H1 (cell line): Measurements from ENCODE around the gene SLC25A22. TPM values are rescaled to one million over a fixed set of nuclear protein-coding genes. Genes with fewer than 3 reads are reported as not detected.

Experiments used
- CTCF ChIA-PET: fragments of 300-600 bp; sonication (Branson Sonifier 250); formaldehyde crosslinking; loops from one replicate; lab custom pipeline; 2021; ENCODE audit not compliant: partially characterized antibody; lab: Charles Lee
- POLR2A ChIA-PET: fragments of 300-600 bp; sonication (Branson Sonifier 250); formaldehyde crosslinking; loops from one replicate; lab custom pipeline; 2021; ENCODE audit warnings: inconsistent platforms; ENCODE audit not compliant: partially characterized antibody; lab: Charles Lee
- DNase-seq, 2 experiments: peaks; one replicate each; pipeline versions ENCODE4 v3.0.0 to v3.0.0-alpha.2; 2010 to 2022; ENCODE audit warnings: low spot score in 2 of 2, low read depth in 1 of 2, mixed read lengths in 1 of 2
- FAIRE-seq: peaks from 2 replicates; lab custom pipeline; 2011; peaks lifted over from hg19 to GRCh38; lab: Jason Lieb, UNC
- H2AFZ ChIP-seq: 2 replicates; pipeline ENCODE4 v1.8.1; 2012; ENCODE audit warnings: low read length, inconsistent platforms
- H2AK5ac ChIP-seq: 2 replicates; pipeline ENCODE4 v1.6.1; 2013; ENCODE audit warnings: low read depth, low read length
- H2BK120ac ChIP-seq: replicated peaks from 2 replicates; pipeline ENCODE3; 2013; ENCODE audit warnings: low read depth, low read length, inconsistent platforms
- H2BK12ac ChIP-seq: 2 replicates; pipeline ENCODE4 v1.6.1; 2013; ENCODE audit warnings: low read depth, low read length
- H2BK15ac ChIP-seq: 2 replicates; pipeline ENCODE4 v1.6.1; 2013; ENCODE audit warnings: low read length
- H2BK20ac ChIP-seq: 2 replicates; pipeline ENCODE4 v1.6.1; 2013; ENCODE audit warnings: low read length
- H2BK5ac ChIP-seq: 2 replicates; pipeline ENCODE4 v1.6.1; 2013; ENCODE audit warnings: low read depth, low read length
- H3K14ac ChIP-seq: 2 replicates; pipeline ENCODE4 v1.6.1; 2013; ENCODE audit warnings: inconsistent platforms; ENCODE audit not compliant: insufficient read length
- H3K18ac ChIP-seq: 2 replicates; pipeline ENCODE4 v1.6.1; 2013; ENCODE audit warnings: low read length; ENCODE audit errors: extremely low read depth
- H3K23ac ChIP-seq: 2 replicates; pipeline ENCODE4 v1.6.1; 2013; ENCODE audit warnings: inconsistent platforms; ENCODE audit not compliant: insufficient read length
- H3K23me2 ChIP-seq: 2 replicates; pipeline ENCODE4 v1.6.1; 2013; ENCODE audit warnings: low read depth, low read length
- H3K27ac ChIP-seq: 2 replicates; pipeline ENCODE4 v1.6.1; 2011; ENCODE audit warnings: low read depth, low read length, inconsistent platforms
- H3K27me3 ChIP-seq, 4 experiments: replicated peaks in 1 of 4; 1 replicate in 1 of 4; 2 replicates in 3 of 4; pipeline versions ENCODE4 v1.6.1 to v1.8.1; 2011 to 2013; ENCODE audit warnings: low read length in 3 of 4, mild to moderate bottlenecking in 3 of 4, inconsistent platforms in 2 of 4, mixed read lengths in 2 of 4, moderate library complexity in 1 of 4; ENCODE audit not compliant: control insufficient read depth in 3 of 4, insufficient read depth in 3 of 4; ENCODE audit errors: extremely low read depth in 1 of 4
- H3K36me3 ChIP-seq, 4 experiments: 2 replicates each; pipeline versions ENCODE4 v1.6.1 to v1.8.1; 2011 to 2013; ENCODE audit warnings: mild to moderate bottlenecking in 4 of 4, low read length in 3 of 4, moderate library complexity in 2 of 4, control low read depth in 1 of 4, inconsistent platforms in 1 of 4; ENCODE audit not compliant: insufficient read depth in 4 of 4, control insufficient read depth in 2 of 4
- H3K4ac ChIP-seq: replicated peaks from 2 replicates; pipeline ENCODE3; 2013; ENCODE audit warnings: low read length, low read depth, mixed read lengths, inconsistent platforms; ENCODE audit not compliant: insufficient read length
- H3K4me1 ChIP-seq, 4 experiments: replicated peaks in 1 of 4; 1 replicate in 1 of 4; 2 replicates in 3 of 4; pipeline versions ENCODE4 v1.6.1 to v1.8.1; 2011 to 2013; ENCODE audit warnings: low read length in 3 of 4, inconsistent platforms in 2 of 4, mixed read lengths in 1 of 4; ENCODE audit not compliant: insufficient read depth in 4 of 4, control insufficient read depth in 3 of 4
- H3K4me2 ChIP-seq, 2 experiments: 2 replicates each; pipeline versions ENCODE4 v1.6.1 to v1.8.1; 2011 to 2013; ENCODE audit warnings: low read depth in 2 of 2, low read length in 2 of 2, control low read depth in 1 of 2, inconsistent platforms in 1 of 2, mild to moderate bottlenecking in 1 of 2; ENCODE audit not compliant: insufficient read depth in 1 of 2
- H3K4me3 ChIP-seq, 4 experiments: fragments of 200-600, 300-600 bp in 1 of 4; sonication (generic), shearing (Covaris generic), sonication (Bioruptor Twin) in 1 of 4; 2 replicates each; pipeline versions ENCODE4 v1.5.1 to v1.8.1; 2011 to 2016; ENCODE audit warnings: low read length in 4 of 4, low read depth in 3 of 4, control low read depth in 2 of 4, inconsistent platforms in 2 of 4, mild to moderate bottlenecking in 2 of 4, mixed read lengths in 1 of 4, moderate library complexity in 1 of 4; ENCODE audit not compliant: insufficient read depth in 2 of 4; ENCODE audit errors: extremely low read depth in 1 of 4
- H3K56ac ChIP-seq: replicated peaks from 2 replicates; pipeline ENCODE3; 2013; ENCODE audit warnings: low read depth, mild to moderate bottlenecking, mixed read lengths, low read length, inconsistent platforms; ENCODE audit not compliant: insufficient read length
- H3K79me1 ChIP-seq: 2 replicates; pipeline ENCODE4 v1.6.1; 2013; ENCODE audit warnings: low read depth, low read length, control low read depth
- H3K79me2 ChIP-seq, 2 experiments: 2 replicates each; pipeline versions ENCODE4 v1.6.1 to v1.8.1; 2012 to 2013; ENCODE audit warnings: low read length in 2 of 2, mild to moderate bottlenecking in 2 of 2, inconsistent platforms in 1 of 2; ENCODE audit not compliant: insufficient read depth in 2 of 2, control insufficient read depth in 1 of 2
- H3K9ac ChIP-seq, 4 experiments: replicated peaks in 1 of 4; 1 replicate in 1 of 4; 2 replicates in 3 of 4; pipeline versions ENCODE4 v1.6.1 to v1.8.1; 2011 to 2013; ENCODE audit warnings: low read depth in 3 of 4, low read length in 3 of 4, control low read depth in 2 of 4, mild to moderate bottlenecking in 2 of 4, moderate library complexity in 2 of 4, inconsistent platforms in 1 of 4; ENCODE audit errors: extremely low read depth in 1 of 4
- H3K9me3 ChIP-seq, 2 experiments: 2 replicates each; pipeline versions ENCODE4 v1.6.1 to v1.8.1; 2012 to 2013; ENCODE audit warnings: mild to moderate bottlenecking in 2 of 2, moderate library complexity in 2 of 2, control low read depth in 1 of 2, inconsistent platforms in 1 of 2, low read depth in 1 of 2, low read length in 1 of 2, mixed read lengths in 1 of 2; ENCODE audit not compliant: insufficient read depth in 2 of 2
- H4K20me1 ChIP-seq, 2 experiments: replicated peaks in 1 of 2; 2 replicates each; pipeline versions ENCODE3 to v1.8.1; 2011 to 2013; ENCODE audit warnings: inconsistent platforms in 2 of 2, low read length in 2 of 2, mild to moderate bottlenecking in 1 of 2; ENCODE audit not compliant: insufficient read depth in 2 of 2, control insufficient read depth in 1 of 2
- H4K5ac ChIP-seq: 2 replicates; pipeline ENCODE4 v1.6.1; 2013; ENCODE audit warnings: low read length, low read depth, mixed read lengths, inconsistent platforms; ENCODE audit not compliant: insufficient read length
- H4K8ac ChIP-seq: 2 replicates; pipeline ENCODE4 v1.8.0; 2013; ENCODE audit warnings: mild to moderate bottlenecking, moderate library complexity, low read length, inconsistent platforms; ENCODE audit not compliant: insufficient read depth; ENCODE audit errors: extremely low read depth
- H4K91ac ChIP-seq: replicated peaks from 2 replicates; pipeline ENCODE3; 2013; ENCODE audit warnings: low read length, mixed read lengths, inconsistent platforms; ENCODE audit not compliant: insufficient read length
- BACH1 ChIP-seq: IDR thresholded peaks from 2 replicates; pipeline ENCODE4 v1.6.1; 2012; ENCODE audit warnings: low read length, improper control_type of control experiment
- CHD2 ChIP-seq: IDR thresholded peaks from 2 replicates; pipeline ENCODE4 v1.6.1; 2012; ENCODE audit warnings: low read length, improper control_type of control experiment
- CTCF ChIP-seq, 3 experiments: IDR thresholded peaks; 1 replicate in 2 of 3; 2 replicates in 1 of 3; pipeline versions ENCODE4 v1.5.1 to v1.6.1; 2011; ENCODE audit warnings: low read length in 3 of 3, mild to moderate bottlenecking in 3 of 3, inconsistent platforms in 2 of 3, low read depth in 1 of 3, moderate library complexity in 1 of 3; ENCODE audit not compliant: insufficient read depth in 1 of 3; ENCODE audit errors: control extremely low read depth in 1 of 3
- EP300 ChIP-seq, 2 experiments: IDR thresholded peaks; 1 replicate in 1 of 2; 2 replicates in 1 of 2; pipeline ENCODE4 v1.6.1; 2011 to 2012; ENCODE audit warnings: low read depth in 2 of 2, low read length in 2 of 2, mild to moderate bottlenecking in 2 of 2, borderline replicate concordance in 1 of 2, inconsistent platforms in 1 of 2, moderate library complexity in 1 of 2
- WGBS, 2 experiments: shearing (Covaris generic) in 1 of 2; methylation state at CpG; one replicate each; pipeline versions ENCODE4 v1.1.6 to v1.1.7; 2013 to 2015; ENCODE audit warnings: low lambda C conversion rate in 2 of 2, mixed read lengths in 2 of 2, inconsistent platforms in 1 of 2, low coverage in 1 of 2, missing lambda C conversion rate in 1 of 2; ENCODE audit not compliant: insufficient replicate concordance in 2 of 2, insufficient coverage in 1 of 2, insufficient read length in 1 of 2; ENCODE audit errors: extremely low coverage in 1 of 2, missing lambda C conversion rate in 1 of 2; 5-methylcytosine and 5-hydroxymethylcytosine counted together
- polyA plus RNA-seq, 7 experiments: library from polyadenylated mRNA; depleted of rRNA in 3 of 7; stranded (reverse) in 5 of 7; unstranded in 2 of 7; fragments of >200 nt in 5 of 7; fragments of 200-250 nt in 2 of 7; gene quantifications; 1 replicate in 5 of 7; 2 replicates in 1 of 7; 4 replicates in 1 of 7; pipeline versions ENCODE4 v1.2.1 to v1.2.3, GENCODE V29; 2011 to 2013; ENCODE audit warnings: missing spikeins in 2 of 7, mixed read lengths in 2 of 7
- total RNA-seq: library from RNA; stranded (reverse); fragmentation: NEBNext Ultra II Directional; extraction: Animal tissue kit (Norgen Biotek cat#: 25700); gene quantifications from 2 replicates; pipeline ENCODE4 v1.2.1, GENCODE V29; 2021

SLC25A22 gene
- total and polyA plus RNA-seq, 2 of the 8 experiments (the other 6 are each of a cell fraction or from before 2014, with no cell fraction given): 31.5 to 48.0 TPM

GRCh38 chr11:792873-793272, 5.2 kb downstream of the SLC25A22 start:
- no peak overlapping the region for H3K18ac ChIP-seq
- 91% methylated on average over 9 of the region's 13 CpGs; no CpG with 5 or more reads in 1 of the 2 experiments for WGBS, 2 experiments
- peaks cover 7% of the 10 kb centered on the region; the same call in 1 of the 2 replicates for H3K79me1 ChIP-seq
- H2BK120ac ChIP-seq: no peak overlapping the region
- H3K9me3 ChIP-seq: no peaks in the 10 kb centered on the region
- H2BK20ac ChIP-seq: no peak overlapping the region
- ChIA-PET POLR2A (interaction anchor here (0.7 to 53.0 kb wide), 3 partner anchors 16 to 44 kb away, joined by 3 to 1917 read pairs (median 43); partner anchors contain the start of genes CD151, CRACR2B, GATD1 and PNPLA2), CTCF (interaction anchor here (0.6 to 2.2 kb wide), 3 partner anchors 10 to 20 kb away, joined by 3 to 10 read pairs (median 3); no protein-coding TSS in a partner anchor)
- DNase-seq: no peak
- no peak overlapping the region for H2BK5ac ChIP-seq
- H3K23me2 ChIP-seq: peaks cover 7% of the 10 kb centered on the region
- TF ChIP-seq EP300 (IDR thresholded peaks at IDR 0.05; ENCODE audit: borderline replicate concordance in 1 of 2, low read depth in 2 of 2, low read length in 2 of 2) (no peak), BACH1 (no peak), CTCF (IDR thresholded peaks at IDR 0.05; ENCODE audit: control extremely low read depth in 1 of 3, insufficient read depth in 1 of 3, low read depth in 1 of 3, low read length in 3 of 3) (no peak), CHD2 (no peak)
- no peak overlapping the region for H3K23ac ChIP-seq
- H3K4ac ChIP-seq: no peak overlapping the region
- no peaks in the 10 kb centered on the region for H3K27me3 ChIP-seq
- no peak for FAIRE-seq
- no peak overlapping the region for H4K8ac ChIP-seq
- H3K36me3 ChIP-seq: peaks cover 0 to 12% (median 0%) of the 10 kb centered on the region in 4 experiments; a peak in 3 of 8 replicates
- peaks cover 2 to 13% of the 10 kb centered on the region in 2 experiments for H4K20me1 ChIP-seq
- no peak overlapping the region for H3K4me3 ChIP-seq
- no peak overlapping the region for H3K56ac ChIP-seq
- H2AK5ac ChIP-seq: no peak overlapping the region
- H3K27ac ChIP-seq: no peak overlapping the region
- H4K5ac ChIP-seq: no peak overlapping the region
- peaks cover 0 to 5% of the 10 kb centered on the region in 2 experiments; a peak in 1 of 4 replicates for H3K79me2 ChIP-seq
- no peak overlapping the region for H3K9ac ChIP-seq
- no peak overlapping the region for H4K91ac ChIP-seq
- H3K14ac ChIP-seq: no peak overlapping the region
- no peak overlapping the region for H3K4me2 ChIP-seq
- no peak overlapping the region for H2BK12ac ChIP-seq
- peaks cover 4 to 36% (median 25%) of the 10 kb centered on the region in 4 experiments for H3K4me1 ChIP-seq
- H2BK15ac ChIP-seq: no peak overlapping the region
- no peak overlapping the region for H2AFZ ChIP-seq
